ENCODE data around the gene BAD. TPM values are rescaled to one million over a fixed set of nuclear protein-coding genes. Genes with fewer than 3 reads are reported as not detected.

The BAD gene
- total RNA-seq, 1 experiment from 2014 or later: 34.7 TPM

DNA sequence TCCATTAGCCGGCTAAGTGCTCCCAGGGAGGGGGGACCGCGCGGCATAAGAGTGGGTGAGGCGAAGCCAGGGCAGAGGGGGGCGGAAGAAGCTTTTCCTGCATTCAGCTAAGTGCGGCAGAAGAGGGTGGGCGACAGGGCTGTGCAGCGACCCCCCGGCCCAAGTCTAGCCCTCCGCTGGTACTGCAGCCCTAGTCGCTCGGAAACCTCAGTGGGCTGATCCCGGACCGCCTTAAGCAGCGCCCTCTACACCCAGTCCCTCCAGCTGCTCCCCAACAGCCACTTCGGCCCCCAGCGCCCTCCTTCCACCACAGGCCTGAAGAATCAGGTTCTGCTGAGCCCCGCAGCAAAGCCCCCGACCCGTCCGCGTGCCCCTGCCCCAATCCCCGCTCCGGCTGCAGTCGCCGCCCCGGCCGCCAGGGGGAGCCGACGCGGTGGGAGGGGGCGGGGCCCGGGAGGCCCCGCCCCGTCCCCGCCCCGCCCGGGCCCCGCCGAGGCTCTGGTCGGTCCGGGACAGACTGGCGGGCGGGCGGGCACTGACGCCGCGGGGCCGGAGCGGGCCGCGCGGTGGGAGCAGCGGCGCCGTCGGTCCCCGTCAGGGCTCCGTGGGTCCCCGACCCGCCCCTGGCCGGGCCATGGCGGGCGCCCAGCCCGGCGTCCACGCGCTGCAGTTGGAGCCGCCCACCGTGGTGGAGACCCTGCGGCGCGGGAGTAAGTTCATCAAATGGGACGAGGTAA, 33.3 kb downstream of the BAD start, which contains the start of gene PLCB3:
PLCB3 (plus strand) TSS at position 515 of the 737 bp plus-strand sequence; CDS start at position 635, 120 bp downstream.
- ATAC-seq (peak; percentile 14), DNase-seq (ENCODE audit: low spot score) (peak; percentile 78)
- TF ChIP-seq, protein P1, sequence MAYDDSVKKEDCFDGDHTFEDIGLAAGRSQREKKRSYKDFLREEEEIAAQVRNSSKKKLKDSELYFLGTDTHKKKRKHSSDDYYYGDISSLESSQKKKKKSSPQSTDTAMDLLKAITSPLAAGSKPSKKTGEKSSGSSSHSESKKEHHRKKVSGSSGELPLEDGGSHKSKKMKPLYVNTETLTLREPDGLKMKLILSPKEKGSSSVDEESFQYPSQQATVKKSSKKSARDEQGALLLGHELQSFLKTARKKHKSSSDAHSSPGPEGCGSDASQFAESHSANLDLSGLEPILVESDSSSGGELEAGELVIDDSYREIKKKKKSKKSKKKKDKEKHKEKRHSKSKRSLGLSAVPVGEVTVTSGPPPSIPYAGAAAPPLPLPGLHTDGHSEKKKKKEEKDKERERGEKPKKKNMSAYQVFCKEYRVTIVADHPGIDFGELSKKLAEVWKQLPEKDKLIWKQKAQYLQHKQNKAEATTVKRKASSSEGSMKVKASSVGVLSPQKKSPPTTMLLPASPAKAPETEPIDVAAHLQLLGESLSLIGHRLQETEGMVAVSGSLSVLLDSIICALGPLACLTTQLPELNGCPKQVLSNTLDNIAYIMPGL (CRISPR knock-in tag; IDR thresholded peaks at IDR 0.05): 0 out of 2 replicates have a peak, but pooled peaks have one; percentile 43
- TF ChIP-seq FOXP1 (CRISPR knock-in tag; IDR thresholded peaks at IDR 0.05; ENCODE audit: borderline replicate concordance) (0 out of 2 replicates have a peak, but pooled peaks have one; percentile 12), NR1H2 (CRISPR knock-in tag; IDR thresholded peaks at IDR 0.05) (no peak), CREM (CRISPR knock-in tag; IDR thresholded peaks at IDR 0.05) (peak; percentile 26; the same call in 1 of the 2 replicates), ZNF416 (CRISPR knock-in tag; IDR thresholded peaks at IDR 0.05) (0 out of 2 replicates have a peak, but pooled peaks have one; percentile 38), SP1 (CRISPR knock-in tag; conservative IDR thresholded peaks at IDR 0.05) (peak; percentile 93)
- TF ChIP-seq, protein P2, sequence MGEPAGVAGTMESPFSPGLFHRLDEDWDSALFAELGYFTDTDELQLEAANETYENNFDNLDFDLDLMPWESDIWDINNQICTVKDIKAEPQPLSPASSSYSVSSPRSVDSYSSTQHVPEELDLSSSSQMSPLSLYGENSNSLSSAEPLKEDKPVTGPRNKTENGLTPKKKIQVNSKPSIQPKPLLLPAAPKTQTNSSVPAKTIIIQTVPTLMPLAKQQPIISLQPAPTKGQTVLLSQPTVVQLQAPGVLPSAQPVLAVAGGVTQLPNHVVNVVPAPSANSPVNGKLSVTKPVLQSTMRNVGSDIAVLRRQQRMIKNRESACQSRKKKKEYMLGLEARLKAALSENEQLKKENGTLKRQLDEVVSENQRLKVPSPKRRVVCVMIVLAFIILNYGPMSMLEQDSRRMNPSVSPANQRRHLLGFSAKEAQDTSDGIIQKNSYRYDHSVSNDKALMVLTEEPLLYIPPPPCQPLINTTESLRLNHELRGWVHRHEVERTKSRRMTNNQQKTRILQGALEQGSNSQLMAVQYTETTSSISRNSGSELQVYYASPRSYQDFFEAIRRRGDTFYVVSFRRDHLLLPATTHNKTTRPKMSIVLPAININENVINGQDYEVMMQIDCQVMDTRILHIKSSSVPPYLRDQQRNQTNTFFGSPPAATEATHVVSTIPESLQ (CRISPR knock-in tag; IDR thresholded peaks at IDR 0.05): no peak
- TF ChIP-seq, protein P3, sequence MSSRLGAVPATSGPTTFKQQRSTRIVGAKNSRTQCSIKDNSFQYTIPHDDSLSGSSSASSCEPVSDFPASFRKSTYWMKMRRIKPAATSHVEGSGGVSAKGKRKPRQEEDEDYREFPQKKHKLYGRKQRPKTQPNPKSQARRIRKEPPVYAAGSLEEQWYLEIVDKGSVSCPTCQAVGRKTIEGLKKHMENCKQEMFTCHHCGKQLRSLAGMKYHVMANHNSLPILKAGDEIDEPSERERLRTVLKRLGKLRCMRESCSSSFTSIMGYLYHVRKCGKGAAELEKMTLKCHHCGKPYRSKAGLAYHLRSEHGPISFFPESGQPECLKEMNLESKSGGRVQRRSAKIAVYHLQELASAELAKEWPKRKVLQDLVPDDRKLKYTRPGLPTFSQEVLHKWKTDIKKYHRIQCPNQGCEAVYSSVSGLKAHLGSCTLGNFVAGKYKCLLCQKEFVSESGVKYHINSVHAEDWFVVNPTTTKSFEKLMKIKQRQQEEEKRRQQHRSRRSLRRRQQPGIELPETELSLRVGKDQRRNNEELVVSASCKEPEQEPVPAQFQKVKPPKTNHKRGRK (CRISPR knock-in tag; IDR thresholded peaks at IDR 0.05; ENCODE audit: borderline replicate concordance): no peak
- TF ChIP-seq, protein P4, sequence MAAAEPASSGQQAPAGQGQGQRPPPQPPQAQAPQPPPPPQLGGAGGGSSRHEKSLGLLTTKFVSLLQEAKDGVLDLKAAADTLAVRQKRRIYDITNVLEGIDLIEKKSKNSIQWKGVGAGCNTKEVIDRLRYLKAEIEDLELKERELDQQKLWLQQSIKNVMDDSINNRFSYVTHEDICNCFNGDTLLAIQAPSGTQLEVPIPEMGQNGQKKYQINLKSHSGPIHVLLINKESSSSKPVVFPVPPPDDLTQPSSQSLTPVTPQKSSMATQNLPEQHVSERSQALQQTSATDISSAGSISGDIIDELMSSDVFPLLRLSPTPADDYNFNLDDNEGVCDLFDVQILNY (CRISPR knock-in tag; IDR thresholded peaks at IDR 0.05): no peak
- TF ChIP-seq, protein P5, sequence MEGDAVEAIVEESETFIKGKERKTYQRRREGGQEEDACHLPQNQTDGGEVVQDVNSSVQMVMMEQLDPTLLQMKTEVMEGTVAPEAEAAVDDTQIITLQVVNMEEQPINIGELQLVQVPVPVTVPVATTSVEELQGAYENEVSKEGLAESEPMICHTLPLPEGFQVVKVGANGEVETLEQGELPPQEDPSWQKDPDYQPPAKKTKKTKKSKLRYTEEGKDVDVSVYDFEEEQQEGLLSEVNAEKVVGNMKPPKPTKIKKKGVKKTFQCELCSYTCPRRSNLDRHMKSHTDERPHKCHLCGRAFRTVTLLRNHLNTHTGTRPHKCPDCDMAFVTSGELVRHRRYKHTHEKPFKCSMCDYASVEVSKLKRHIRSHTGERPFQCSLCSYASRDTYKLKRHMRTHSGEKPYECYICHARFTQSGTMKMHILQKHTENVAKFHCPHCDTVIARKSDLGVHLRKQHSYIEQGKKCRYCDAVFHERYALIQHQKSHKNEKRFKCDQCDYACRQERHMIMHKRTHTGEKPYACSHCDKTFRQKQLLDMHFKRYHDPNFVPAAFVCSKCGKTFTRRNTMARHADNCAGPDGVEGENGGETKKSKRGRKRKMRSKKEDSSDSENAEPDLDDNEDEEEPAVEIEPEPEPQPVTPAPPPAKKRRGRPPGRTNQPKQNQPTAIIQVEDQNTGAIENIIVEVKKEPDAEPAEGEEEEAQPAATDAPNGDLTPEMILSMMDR (IDR thresholded peaks at IDR 0.05): peak; percentile 71
- TF ChIP-seq, protein P6, sequence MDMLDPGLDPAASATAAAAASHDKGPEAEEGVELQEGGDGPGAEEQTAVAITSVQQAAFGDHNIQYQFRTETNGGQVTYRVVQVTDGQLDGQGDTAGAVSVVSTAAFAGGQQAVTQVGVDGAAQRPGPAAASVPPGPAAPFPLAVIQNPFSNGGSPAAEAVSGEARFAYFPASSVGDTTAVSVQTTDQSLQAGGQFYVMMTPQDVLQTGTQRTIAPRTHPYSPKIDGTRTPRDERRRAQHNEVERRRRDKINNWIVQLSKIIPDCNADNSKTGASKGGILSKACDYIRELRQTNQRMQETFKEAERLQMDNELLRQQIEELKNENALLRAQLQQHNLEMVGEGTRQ (CRISPR knock-in tag; IDR thresholded peaks at IDR 0.05): 0 out of 2 replicates have a peak, but pooled peaks have one; percentile 23
- TF ChIP-seq, protein P7, sequence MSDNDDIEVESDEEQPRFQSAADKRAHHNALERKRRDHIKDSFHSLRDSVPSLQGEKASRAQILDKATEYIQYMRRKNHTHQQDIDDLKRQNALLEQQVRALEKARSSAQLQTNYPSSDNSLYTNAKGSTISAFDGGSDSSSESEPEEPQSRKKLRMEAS (CRISPR knock-in tag; IDR thresholded peaks at IDR 0.05): peak; percentile 56; the same call in 1 of the 2 replicates
- TF ChIP-seq, protein P8, sequence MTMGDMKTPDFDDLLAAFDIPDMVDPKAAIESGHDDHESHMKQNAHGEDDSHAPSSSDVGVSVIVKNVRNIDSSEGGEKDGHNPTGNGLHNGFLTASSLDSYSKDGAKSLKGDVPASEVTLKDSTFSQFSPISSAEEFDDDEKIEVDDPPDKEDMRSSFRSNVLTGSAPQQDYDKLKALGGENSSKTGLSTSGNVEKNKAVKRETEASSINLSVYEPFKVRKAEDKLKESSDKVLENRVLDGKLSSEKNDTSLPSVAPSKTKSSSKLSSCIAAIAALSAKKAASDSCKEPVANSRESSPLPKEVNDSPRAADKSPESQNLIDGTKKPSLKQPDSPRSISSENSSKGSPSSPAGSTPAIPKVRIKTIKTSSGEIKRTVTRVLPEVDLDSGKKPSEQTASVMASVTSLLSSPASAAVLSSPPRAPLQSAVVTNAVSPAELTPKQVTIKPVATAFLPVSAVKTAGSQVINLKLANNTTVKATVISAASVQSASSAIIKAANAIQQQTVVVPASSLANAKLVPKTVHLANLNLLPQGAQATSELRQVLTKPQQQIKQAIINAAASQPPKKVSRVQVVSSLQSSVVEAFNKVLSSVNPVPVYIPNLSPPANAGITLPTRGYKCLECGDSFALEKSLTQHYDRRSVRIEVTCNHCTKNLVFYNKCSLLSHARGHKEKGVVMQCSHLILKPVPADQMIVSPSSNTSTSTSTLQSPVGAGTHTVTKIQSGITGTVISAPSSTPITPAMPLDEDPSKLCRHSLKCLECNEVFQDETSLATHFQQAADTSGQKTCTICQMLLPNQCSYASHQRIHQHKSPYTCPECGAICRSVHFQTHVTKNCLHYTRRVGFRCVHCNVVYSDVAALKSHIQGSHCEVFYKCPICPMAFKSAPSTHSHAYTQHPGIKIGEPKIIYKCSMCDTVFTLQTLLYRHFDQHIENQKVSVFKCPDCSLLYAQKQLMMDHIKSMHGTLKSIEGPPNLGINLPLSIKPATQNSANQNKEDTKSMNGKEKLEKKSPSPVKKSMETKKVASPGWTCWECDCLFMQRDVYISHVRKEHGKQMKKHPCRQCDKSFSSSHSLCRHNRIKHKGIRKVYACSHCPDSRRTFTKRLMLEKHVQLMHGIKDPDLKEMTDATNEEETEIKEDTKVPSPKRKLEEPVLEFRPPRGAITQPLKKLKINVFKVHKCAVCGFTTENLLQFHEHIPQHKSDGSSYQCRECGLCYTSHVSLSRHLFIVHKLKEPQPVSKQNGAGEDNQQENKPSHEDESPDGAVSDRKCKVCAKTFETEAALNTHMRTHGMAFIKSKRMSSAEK (CRISPR knock-in tag; IDR thresholded peaks at IDR 0.05; ENCODE audit: borderline replicate concordance): no peak
- TF ChIP-seq, protein P9, sequence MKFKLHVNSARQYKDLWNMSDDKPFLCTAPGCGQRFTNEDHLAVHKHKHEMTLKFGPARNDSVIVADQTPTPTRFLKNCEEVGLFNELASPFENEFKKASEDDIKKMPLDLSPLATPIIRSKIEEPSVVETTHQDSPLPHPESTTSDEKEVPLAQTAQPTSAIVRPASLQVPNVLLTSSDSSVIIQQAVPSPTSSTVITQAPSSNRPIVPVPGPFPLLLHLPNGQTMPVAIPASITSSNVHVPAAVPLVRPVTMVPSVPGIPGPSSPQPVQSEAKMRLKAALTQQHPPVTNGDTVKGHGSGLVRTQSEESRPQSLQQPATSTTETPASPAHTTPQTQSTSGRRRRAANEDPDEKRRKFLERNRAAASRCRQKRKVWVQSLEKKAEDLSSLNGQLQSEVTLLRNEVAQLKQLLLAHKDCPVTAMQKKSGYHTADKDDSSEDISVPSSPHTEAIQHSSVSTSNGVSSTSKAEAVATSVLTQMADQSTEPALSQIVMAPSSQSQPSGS (CRISPR knock-in tag; IDR thresholded peaks at IDR 0.05; ENCODE audit: borderline replicate concordance, low read depth): no peak
- Mint-ChIP-seq H3K27me3 (ENCODE audit: low read depth) (no peaks in the 10 kb centered on the region), H3K27ac (peak within 1 kb of the TSS; percentile 94), H3K4me3 (peak within 1 kb of the TSS; percentile 90), H3K36me3 (no peaks in the 10 kb centered on the region), H3K4me1 (peaks cover 42% of the 10 kb centered on the region), H3K9me3 (no peaks in the 10 kb centered on the region)
- CTCF ChIA-PET: interaction anchor here (0.5 to 5.3 kb wide), 28 partner anchors 9 to 598 kb away, joined by 3 to 75 read pairs (median 12); partner anchors contain the start of genes CATSPERZ, CCDC88B, DNAJC4 and ESRRA
- POLR2A ChIA-PET: interaction anchor here (0.7 to 3.7 kb wide), 6 partner anchors 9 to 99 kb away, joined by 3 to 25 read pairs (median 4); partner anchors contain the start of genes NUDT22, PRDX5, TRMT112 and TRPT1
